B cell (primary cell): ENCODE data around the gene LENG8.

Source experiments
- EZH2 ChIP-seq: IDR thresholded peaks from 2 replicates; pipeline ENCODE4 v1.6.1; 2012; ENCODE audit warnings: borderline replicate concordance, low read depth, mild to moderate bottlenecking, moderate library complexity, low read length; ENCODE audit not compliant: insufficient read depth, poor library complexity, severe bottlenecking
- TF ChIP-seq, protein P1 (sequence below): fragments of 200-600 bp; IDR thresholded peaks from one replicate; pipeline ENCODE4 v1.8.0; 2022; ENCODE audit warnings: antibody characterized with exemption, mild to moderate bottlenecking

DNA sequence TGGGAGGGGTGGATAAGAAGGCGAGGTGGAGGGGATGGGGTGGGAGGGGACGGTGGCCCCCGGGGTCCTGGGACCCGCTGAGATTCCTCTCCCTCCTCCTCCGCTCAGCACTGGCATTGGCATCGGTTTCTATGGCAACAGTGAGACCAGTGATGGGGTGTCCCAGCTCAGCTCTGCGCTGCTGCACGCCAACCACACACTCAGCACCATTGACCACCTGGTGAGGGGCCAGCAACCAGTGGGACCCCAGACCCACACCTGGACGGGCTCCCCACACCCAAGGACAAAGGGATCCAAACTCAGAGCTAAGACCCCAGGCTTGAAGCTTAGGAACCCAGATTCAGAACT lies 27.9 kb upstream of the LENG8 start:
- TF ChIP-seq, protein P1, sequence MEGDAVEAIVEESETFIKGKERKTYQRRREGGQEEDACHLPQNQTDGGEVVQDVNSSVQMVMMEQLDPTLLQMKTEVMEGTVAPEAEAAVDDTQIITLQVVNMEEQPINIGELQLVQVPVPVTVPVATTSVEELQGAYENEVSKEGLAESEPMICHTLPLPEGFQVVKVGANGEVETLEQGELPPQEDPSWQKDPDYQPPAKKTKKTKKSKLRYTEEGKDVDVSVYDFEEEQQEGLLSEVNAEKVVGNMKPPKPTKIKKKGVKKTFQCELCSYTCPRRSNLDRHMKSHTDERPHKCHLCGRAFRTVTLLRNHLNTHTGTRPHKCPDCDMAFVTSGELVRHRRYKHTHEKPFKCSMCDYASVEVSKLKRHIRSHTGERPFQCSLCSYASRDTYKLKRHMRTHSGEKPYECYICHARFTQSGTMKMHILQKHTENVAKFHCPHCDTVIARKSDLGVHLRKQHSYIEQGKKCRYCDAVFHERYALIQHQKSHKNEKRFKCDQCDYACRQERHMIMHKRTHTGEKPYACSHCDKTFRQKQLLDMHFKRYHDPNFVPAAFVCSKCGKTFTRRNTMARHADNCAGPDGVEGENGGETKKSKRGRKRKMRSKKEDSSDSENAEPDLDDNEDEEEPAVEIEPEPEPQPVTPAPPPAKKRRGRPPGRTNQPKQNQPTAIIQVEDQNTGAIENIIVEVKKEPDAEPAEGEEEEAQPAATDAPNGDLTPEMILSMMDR, result no peak
- TF ChIP-seq EZH2, result no peak
